HG03045 (cell line): ENCODE measurements around the gene HIVEP2.

Experiments used
- ATAC-seq: cut with Tn5 transposase; IDR thresholded peaks from one replicate; pipeline ENCODE4 v1.9.1; 2021; ENCODE audit warnings: mild to moderate bottlenecking, moderate library complexity; ENCODE audit not compliant: unreplicated experiment

The HIVEP2 gene

GRCh38 chr6:142790257-142790656 lies 154.7 kb downstream of the HIVEP2 start:
- no peak for ATAC-seq

- ATAC-seq = no peak
These were observed 157.6 kb downstream of the HIVEP2 start for GRCh38 chr6:142787422-142787821.

GRCh38 chr6:142786476-142786875 lies 158.5 kb downstream of the HIVEP2 start:
- ATAC-seq = no peak

GRCh38 chr6:142784344-142784743 lies 160.6 kb downstream of the HIVEP2 start:
- peak; percentile 97 for ATAC-seq

- ATAC-seq = no peak
These were observed 161.5 kb downstream of the HIVEP2 start for GRCh38 chr6:142783499-142783898.

GRCh38 chr6:142781129-142781528 lies 163.8 kb downstream of the HIVEP2 start:
- no peak for ATAC-seq

GRCh38 chr6:142773859-142774648 lies 170.9 kb downstream of the HIVEP2 start:
- no peak for ATAC-seq

- ATAC-seq = no peak
These were observed 171.7 kb downstream of the HIVEP2 start for GRCh38 chr6:142773324-142773723.

- no peak for ATAC-seq
These were observed 173.8 kb downstream of the HIVEP2 start for GRCh38 chr6:142771162-142771561.

GRCh38 chr6:142765306-142765705 lies 179.7 kb downstream of the HIVEP2 start:
- ATAC-seq = no peak

- ATAC-seq = no peak
These were observed 180.7 kb downstream of the HIVEP2 start for GRCh38 chr6:142764311-142764710.

- no peak for ATAC-seq
These were observed 181.8 kb downstream of the HIVEP2 start for GRCh38 chr6:142763205-142763604.

- no peak for ATAC-seq
These were observed 183.2 kb downstream of the HIVEP2 start for GRCh38 chr6:142761756-142762155.

- no peak for ATAC-seq
These were observed 184.8 kb downstream of the HIVEP2 start for GRCh38 chr6:142760152-142760551.

- no peak for ATAC-seq
These were observed 186.3 kb downstream of the HIVEP2 start for GRCh38 chr6:142758629-142759025.

GRCh38 chr6:142757852-142758628 lies 186.9 kb downstream of the HIVEP2 start:
- no peak for ATAC-seq

GRCh38 chr6:142756215-142756630 lies 188.8 kb downstream of the HIVEP2 start:
- no peak for ATAC-seq

- no peak for ATAC-seq
These were observed 191.8 kb downstream of the HIVEP2 start for GRCh38 chr6:142753196-142753595.

GRCh38 chr6:142752348-142752747 lies 192.6 kb downstream of the HIVEP2 start:
- ATAC-seq = no peak

- ATAC-seq = no peak
These were observed 193.5 kb downstream of the HIVEP2 start for GRCh38 chr6:142751452-142751851.

- no peak for ATAC-seq
These were observed 194.0 kb downstream of the HIVEP2 start for GRCh38 chr6:142750998-142751397.

- ATAC-seq = no peak
These were observed 195.4 kb downstream of the HIVEP2 start for GRCh38 chr6:142749556-142749955.
